SU-DHL-6 (cell line): ENCODE measurements around the gene FBXO48.
"Not testable (repeated sequence)": the region's sequence is repeated elsewhere in the genome, so short reads cannot be mapped to it uniquely, and the experiment has no call there.

Experiments
- H2AFZ ChIP-seq: fragments of 200-600 bp; sonication (generic); 2 replicates; pipeline ENCODE4 v1.6.1; 2014; ENCODE audit warnings: low read depth, mild to moderate bottlenecking, moderate library complexity, mixed read lengths, antibody characterized with exemption, low read length; ENCODE audit not compliant: severe bottlenecking
- H3F3A ChIP-seq: fragments of 200-600 bp; shearing (Covaris generic); 2 replicates; pipeline ENCODE4 v1.6.0; 2016; ENCODE audit warnings: antibody characterized with exemption, mild to moderate bottlenecking; ENCODE audit not compliant: insufficient read depth
- H3K27ac ChIP-seq: fragments of 200-600 bp; sonication (generic); 2 replicates; pipeline ENCODE4 v1.5.1; 2016; ENCODE audit warnings: low read depth, mild to moderate bottlenecking, low read length, moderate library complexity, mixed read lengths
- H3K27me3 ChIP-seq: fragments of 200-600 bp; sonication (generic), shearing (Covaris generic); 2 replicates; pipeline ENCODE4 v1.6.0; 2014; ENCODE audit warnings: mild to moderate bottlenecking, low read length
- H3K36me3 ChIP-seq: fragments of 200-600 bp; sonication (generic); 2 replicates; pipeline ENCODE4 v1.6.1; 2014; ENCODE audit warnings: mild to moderate bottlenecking, low read length, mixed read lengths
- H3K4me2 ChIP-seq: fragments of 300-600, 200-600 bp; shearing (Covaris generic), sonication (generic); 2 replicates; pipeline ENCODE4 v1.6.0; 2014; ENCODE audit warnings: low read length, low read depth, mild to moderate bottlenecking; ENCODE audit not compliant: poor library complexity, severe bottlenecking
- H3K4me3 ChIP-seq: fragments of 200-600 bp; sonication (generic); 2 replicates; pipeline ENCODE4 v1.5.1; 2014; ENCODE audit warnings: antibody characterized with exemption, low read length, mild to moderate bottlenecking, mixed read lengths; ENCODE audit not compliant: insufficient read depth, poor library complexity, severe bottlenecking
- H3K79me2 ChIP-seq: fragments of 200-600 bp; sonication (generic); 2 replicates; pipeline ENCODE4 v1.6.1; 2014; ENCODE audit warnings: mild to moderate bottlenecking, low read length, moderate library complexity; ENCODE audit not compliant: insufficient read depth
- H3K9ac ChIP-seq: fragments of 200-600 bp; sonication (generic); 2 replicates; pipeline ENCODE4 v1.7.0; 2014; ENCODE audit warnings: mild to moderate bottlenecking, low read length
- H3K9me2 ChIP-seq: fragments of 200-600 bp; sonication (generic); replicated peaks from 2 replicates; pipeline ENCODE4 v1.6.1; 2014; ENCODE audit warnings: low read length; ENCODE audit not compliant: insufficient read depth
- H3K9me3 ChIP-seq: fragments of 200-600 bp; sonication (generic); 2 replicates; pipeline ENCODE4 v1.6.1; 2014; ENCODE audit warnings: low read length, mixed read lengths; ENCODE audit not compliant: insufficient read depth
- H4K20me1 ChIP-seq: fragments of 200-600 bp; sonication (generic); 2 replicates; pipeline ENCODE4 v1.6.1; 2014; ENCODE audit warnings: low read depth, mild to moderate bottlenecking, antibody characterized with exemption, low read length, moderate library complexity, mixed read lengths
- EZH2phosphoT487 ChIP-seq: fragments of 200-600 bp; sonication (generic), shearing (Covaris generic); conservative IDR thresholded peaks from 2 replicates; pipeline ENCODE4 v1.6.1; 2018; ENCODE audit warnings: mild to moderate bottlenecking, antibody characterized with exemption, low read length, moderate library complexity, mixed read lengths
- TF ChIP-seq, protein P1 (sequence below): fragments of 200-600 bp; sonication (generic); IDR thresholded peaks from one replicate; pipeline ENCODE4 v1.5.1; 2017; ENCODE audit warnings: antibody characterized with exemption, mild to moderate bottlenecking, low read length, moderate library complexity; ENCODE audit not compliant: insufficient read depth, poor library complexity, severe bottlenecking

FBXO48 gene

DNA sequence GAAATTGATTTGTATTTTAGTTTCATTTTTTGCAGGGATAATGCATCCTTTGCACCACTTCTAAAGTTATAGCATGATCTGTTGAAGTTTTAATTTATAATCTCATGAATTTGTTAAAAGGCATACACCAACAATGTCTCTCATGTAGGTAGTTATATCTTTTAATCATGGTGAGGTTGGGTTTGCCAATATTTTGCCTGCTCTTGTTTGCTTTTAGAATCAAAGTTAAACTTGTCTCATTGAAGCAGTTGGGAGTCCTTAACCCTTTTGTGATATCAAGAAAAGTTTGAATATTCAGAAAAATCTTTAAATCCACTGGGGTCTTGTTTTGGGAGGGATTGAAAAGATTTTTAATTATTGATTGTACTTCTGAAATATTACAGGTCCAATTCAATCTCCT, 32.0 kb upstream of the FBXO48 start:
- Histone ChIP-seq H3K9me2 (no peaks in the 10 kb centered on the region), H3K79me2 (no peaks in the 10 kb centered on the region), H3F3A (no peaks in the 10 kb centered on the region; the same call in 1 of the 2 replicates), H3K36me3 (no peaks in the 10 kb centered on the region), H3K4me2 (no peak overlapping the region), H3K9ac (no peak overlapping the region), H2AFZ (no peak overlapping the region), H4K20me1 (no peaks in the 10 kb centered on the region), H3K27ac (no peak overlapping the region), H3K4me3 (no peak overlapping the region), H3K9me3 (peaks cover 5% of the 10 kb centered on the region; the same call in 1 of the 2 replicates), H3K27me3 (no peaks in the 10 kb centered on the region)
- TF ChIP-seq EZH2phosphoT487 = no peak
- TF ChIP-seq, protein P1, sequence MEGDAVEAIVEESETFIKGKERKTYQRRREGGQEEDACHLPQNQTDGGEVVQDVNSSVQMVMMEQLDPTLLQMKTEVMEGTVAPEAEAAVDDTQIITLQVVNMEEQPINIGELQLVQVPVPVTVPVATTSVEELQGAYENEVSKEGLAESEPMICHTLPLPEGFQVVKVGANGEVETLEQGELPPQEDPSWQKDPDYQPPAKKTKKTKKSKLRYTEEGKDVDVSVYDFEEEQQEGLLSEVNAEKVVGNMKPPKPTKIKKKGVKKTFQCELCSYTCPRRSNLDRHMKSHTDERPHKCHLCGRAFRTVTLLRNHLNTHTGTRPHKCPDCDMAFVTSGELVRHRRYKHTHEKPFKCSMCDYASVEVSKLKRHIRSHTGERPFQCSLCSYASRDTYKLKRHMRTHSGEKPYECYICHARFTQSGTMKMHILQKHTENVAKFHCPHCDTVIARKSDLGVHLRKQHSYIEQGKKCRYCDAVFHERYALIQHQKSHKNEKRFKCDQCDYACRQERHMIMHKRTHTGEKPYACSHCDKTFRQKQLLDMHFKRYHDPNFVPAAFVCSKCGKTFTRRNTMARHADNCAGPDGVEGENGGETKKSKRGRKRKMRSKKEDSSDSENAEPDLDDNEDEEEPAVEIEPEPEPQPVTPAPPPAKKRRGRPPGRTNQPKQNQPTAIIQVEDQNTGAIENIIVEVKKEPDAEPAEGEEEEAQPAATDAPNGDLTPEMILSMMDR = no peak

- H3K79me2 ChIP-seq = no peaks in the 10 kb centered on the region
- peaks cover 5% of the 10 kb centered on the region; the same call in 1 of the 2 replicates for H3K9me3 ChIP-seq
- H3K27me3 ChIP-seq = no peaks in the 10 kb centered on the region
- no peaks in the 10 kb centered on the region for H3K36me3 ChIP-seq
- no peak overlapping the region for H3K4me2 ChIP-seq
- no peak overlapping the region for H2AFZ ChIP-seq
- TF ChIP-seq, protein P1 = no peak
- no peak for TF ChIP-seq EZH2phosphoT487
- H3K9ac ChIP-seq = no peak overlapping the region
- H3K4me3 ChIP-seq = no peak overlapping the region
- H3K9me2 ChIP-seq = no peaks in the 10 kb centered on the region
- no peaks in the 10 kb centered on the region for H3F3A ChIP-seq
- H3K27ac ChIP-seq = no peak overlapping the region
- no peaks in the 10 kb centered on the region for H4K20me1 ChIP-seq
Measured at GRCh38 chr2:68491582-68491981, 24.5 kb upstream of the FBXO48 start.

GRCh38 chr2:68489282-68489681, 22.2 kb upstream of the FBXO48 start:
- no peaks in the 10 kb centered on the region for H3K9me2 ChIP-seq
- no peak overlapping the region for H3K4me3 ChIP-seq
- H2AFZ ChIP-seq = no peak overlapping the region
- H3K79me2 ChIP-seq = no peaks in the 10 kb centered on the region
- H3F3A ChIP-seq = no peaks in the 10 kb centered on the region
- H3K27me3 ChIP-seq = no peaks in the 10 kb centered on the region
- no peaks in the 10 kb centered on the region for H3K9me3 ChIP-seq
- no peaks in the 10 kb centered on the region for H3K36me3 ChIP-seq
- no peak overlapping the region for H3K9ac ChIP-seq
- TF ChIP-seq, protein P1 = no peak
- no peak for TF ChIP-seq EZH2phosphoT487
- no peaks in the 10 kb centered on the region for H4K20me1 ChIP-seq
- H3K4me2 ChIP-seq = no peak overlapping the region
- H3K27ac ChIP-seq = no peak overlapping the region

DNA sequence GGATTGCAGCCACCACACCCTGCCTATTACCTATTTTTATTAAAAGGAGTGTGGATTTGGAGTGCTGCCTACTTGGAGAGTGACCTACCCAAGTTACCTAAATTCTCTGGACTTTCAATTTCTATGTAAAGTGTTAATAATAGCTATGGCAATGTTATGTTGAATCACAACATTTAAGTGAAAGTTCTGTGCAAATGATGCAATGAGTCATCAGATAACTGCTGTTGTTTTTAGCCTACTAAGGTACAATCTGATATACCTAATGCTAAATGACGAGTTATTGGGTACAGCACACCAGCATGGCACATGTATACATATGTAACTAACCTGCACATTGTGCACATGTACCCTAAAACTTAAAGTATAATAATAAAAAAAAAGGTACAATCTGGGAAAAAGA, 21.5 kb upstream of the FBXO48 start:
- not testable (repeated sequence) for H3K4me2 ChIP-seq, H3K9me2 ChIP-seq, H3K27ac ChIP-seq

More for the DNA sequence above, 21.5 kb upstream of the FBXO48 start:
- not testable (repeated sequence) for H3K27me3 ChIP-seq, H3F3A ChIP-seq, H4K20me1 ChIP-seq, H3K4me3 ChIP-seq, H3K36me3 ChIP-seq, H3K9ac ChIP-seq, H2AFZ ChIP-seq, H3K79me2 ChIP-seq, H3K9me3 ChIP-seq
